GM21619 (cell line): ENCODE measurements around the gene PDE8B.

Source experiments
- ATAC-seq: cut with Tn5 transposase; IDR thresholded peaks from one replicate; pipeline ENCODE4 v1.9.1; 2021; ENCODE audit not compliant: unreplicated experiment

Gene PDE8B

GRCh38 chr5:77316871-77317661 lies 106.6 kb downstream of the PDE8B start:
- ATAC-seq: no peak

GRCh38 chr5:77318060-77318459 lies 107.6 kb downstream of the PDE8B start:
- no peak for ATAC-seq

- ATAC-seq: no peak
Measured at GRCh38 chr5:77319117-77319804, 108.8 kb downstream of the PDE8B start.

GRCh38 chr5:77321793-77322394 lies 111.4 kb downstream of the PDE8B start:
- ATAC-seq: no peak

- ATAC-seq: no peak
Measured at GRCh38 chr5:77322406-77322805, 111.9 kb downstream of the PDE8B start.

GRCh38 chr5:77325921-77326541 lies 115.6 kb downstream of the PDE8B start:
- no peak for ATAC-seq

GRCh38 chr5:77326986-77327734 lies 116.7 kb downstream of the PDE8B start:
- no peak for ATAC-seq

GRCh38 chr5:77328930-77329647 lies 118.6 kb downstream of the PDE8B start:
- ATAC-seq: no peak

GRCh38 chr5:77329664-77330430 lies 119.4 kb downstream of the PDE8B start:
- no peak for ATAC-seq

GRCh38 chr5:77333036-77333435 lies 122.6 kb downstream of the PDE8B start:
- ATAC-seq: no peak

- no peak for ATAC-seq
Measured at GRCh38 chr5:77333451-77334123, 123.1 kb downstream of the PDE8B start.

- no peak for ATAC-seq
Measured at GRCh38 chr5:77337246-77337645, 126.8 kb downstream of the PDE8B start.

GRCh38 chr5:77337686-77338085 lies 127.2 kb downstream of the PDE8B start:
- no peak for ATAC-seq

- ATAC-seq: no peak
Measured at GRCh38 chr5:77339337-77339890, 128.9 kb downstream of the PDE8B start.

GRCh38 chr5:77343165-77343564 lies 132.7 kb downstream of the PDE8B start:
- ATAC-seq: no peak

- ATAC-seq: no peak
Measured at GRCh38 chr5:77347435-77348098, 137.1 kb downstream of the PDE8B start.

GRCh38 chr5:77353251-77353650 lies 142.8 kb downstream of the PDE8B start:
- no peak for ATAC-seq

GRCh38 chr5:77354454-77354853 lies 144.0 kb downstream of the PDE8B start:
- ATAC-seq: no peak
